Muscle layer of colon (tissue), 2 donors: ENCODE data around the gene MMP8.

ENCODE experiments used
- H3K27ac ChIP-seq: one replicate; pipeline ENCODE4 v1.7.0; 2013; ENCODE audit warnings: low read depth, mild to moderate bottlenecking, low read length, moderate library complexity
- H3K27me3 ChIP-seq, 2 donors: one replicate each; pipeline ENCODE4 v1.7.0; 2013; ENCODE audit warnings: low read length in 2 of 2, mild to moderate bottlenecking in 2 of 2; ENCODE audit not compliant: insufficient read depth in 2 of 2, control insufficient read depth in 1 of 2
- H3K36me3 ChIP-seq: one replicate; pipeline ENCODE4 v1.7.0; 2013; ENCODE audit warnings: mild to moderate bottlenecking, low read length; ENCODE audit not compliant: insufficient read depth
- H3K4me1 ChIP-seq: one replicate; pipeline ENCODE4 v1.7.0; 2013; ENCODE audit warnings: mild to moderate bottlenecking, low read length; ENCODE audit not compliant: insufficient read depth
- H3K4me3 ChIP-seq, 2 donors: one replicate each; pipeline ENCODE4 v1.7.0; 2013; ENCODE audit warnings: low read length in 2 of 2, low read depth in 1 of 2, mild to moderate bottlenecking in 1 of 2, moderate library complexity in 1 of 2
- H3K9ac ChIP-seq: one replicate; pipeline ENCODE4 v1.7.0; 2013; ENCODE audit warnings: low read length
- H3K9me3 ChIP-seq: one replicate; pipeline ENCODE4 v1.7.0; 2013; ENCODE audit warnings: mild to moderate bottlenecking, low read length
- donor health status: abdominal sarcoma.
- donor health status: Adenocarcinoma of cecum.

The MMP8 gene, protein sequence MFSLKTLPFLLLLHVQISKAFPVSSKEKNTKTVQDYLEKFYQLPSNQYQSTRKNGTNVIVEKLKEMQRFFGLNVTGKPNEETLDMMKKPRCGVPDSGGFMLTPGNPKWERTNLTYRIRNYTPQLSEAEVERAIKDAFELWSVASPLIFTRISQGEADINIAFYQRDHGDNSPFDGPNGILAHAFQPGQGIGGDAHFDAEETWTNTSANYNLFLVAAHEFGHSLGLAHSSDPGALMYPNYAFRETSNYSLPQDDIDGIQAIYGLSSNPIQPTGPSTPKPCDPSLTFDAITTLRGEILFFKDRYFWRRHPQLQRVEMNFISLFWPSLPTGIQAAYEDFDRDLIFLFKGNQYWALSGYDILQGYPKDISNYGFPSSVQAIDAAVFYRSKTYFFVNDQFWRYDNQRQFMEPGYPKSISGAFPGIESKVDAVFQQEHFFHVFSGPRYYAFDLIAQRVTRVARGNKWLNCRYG

DNA sequence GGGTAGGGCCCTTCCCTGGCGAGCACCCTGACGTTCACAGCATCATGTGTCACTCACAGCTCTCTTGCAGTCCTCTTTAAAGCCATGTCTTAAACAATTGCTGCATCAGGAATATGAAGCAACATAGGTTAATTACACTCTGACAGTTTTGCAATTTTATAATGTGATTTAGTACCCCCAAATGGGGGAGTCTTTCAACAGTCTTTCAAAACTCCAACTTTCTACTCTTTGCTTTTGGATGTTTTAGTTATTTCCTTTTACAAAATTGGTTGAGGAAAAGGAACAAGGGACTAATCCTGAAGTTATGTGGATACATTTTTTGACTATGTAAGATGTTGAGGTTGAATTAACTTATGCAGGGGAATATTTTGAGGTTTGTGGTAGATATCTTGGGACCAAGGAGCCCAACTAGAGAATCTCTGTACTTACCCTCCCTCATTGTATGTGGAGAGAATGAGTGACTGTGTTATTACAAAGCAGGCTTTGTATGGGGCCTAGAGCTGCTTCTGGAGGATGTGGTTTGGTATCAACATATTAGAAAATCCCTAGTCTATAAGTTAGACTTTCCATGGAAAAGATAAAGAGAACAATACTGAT lies at the start of gene MMP8:
Gene MMP8, minus strand, starts transcription at position 51 of the 597 bp plus-strand sequence. CDS start 99 bp downstream, outside the sequence.
- no peaks in the 10 kb centered on the region for H3K27me3 ChIP-seq
- H3K9ac ChIP-seq: no peak within 1 kb of the TSS
- H3K4me1 ChIP-seq: no peaks in the 10 kb centered on the region
- H3K27ac ChIP-seq: no peak within 1 kb of the TSS
- no peaks in the 10 kb centered on the region for H3K36me3 ChIP-seq
- H3K9me3 ChIP-seq: no peaks in the 10 kb centered on the region
- no peak within 1 kb of the TSS for H3K4me3 ChIP-seq

DNA sequence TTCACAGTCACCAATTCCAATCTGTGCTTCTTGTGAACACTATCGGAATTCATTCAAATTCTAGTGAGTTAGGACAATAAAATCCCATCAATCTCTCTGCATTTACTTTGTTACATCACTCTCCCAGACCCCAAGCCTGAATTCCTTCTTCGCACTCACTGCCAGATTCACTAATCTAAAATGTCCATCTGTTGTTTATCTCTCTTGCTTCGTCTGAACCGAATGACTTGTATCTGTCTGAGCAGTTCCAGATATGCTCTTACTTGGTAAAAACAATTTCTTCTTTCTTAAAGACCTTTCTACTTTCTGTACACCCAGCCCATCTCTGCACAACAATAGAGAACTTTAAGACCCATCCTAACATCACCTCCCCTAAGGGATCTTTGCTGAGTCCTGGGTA lies 48.6 kb upstream of the MMP8 start:
- no peaks in the 10 kb centered on the region for H3K36me3 ChIP-seq
- no peaks in the 10 kb centered on the region for H3K4me1 ChIP-seq
- H3K27me3 ChIP-seq: no peaks in the 10 kb centered on the region
- no peak overlapping the region for H3K9ac ChIP-seq
- no peak overlapping the region for H3K27ac ChIP-seq
- H3K4me3 ChIP-seq: no peak overlapping the region
- H3K9me3 ChIP-seq: no peaks in the 10 kb centered on the region

DNA sequence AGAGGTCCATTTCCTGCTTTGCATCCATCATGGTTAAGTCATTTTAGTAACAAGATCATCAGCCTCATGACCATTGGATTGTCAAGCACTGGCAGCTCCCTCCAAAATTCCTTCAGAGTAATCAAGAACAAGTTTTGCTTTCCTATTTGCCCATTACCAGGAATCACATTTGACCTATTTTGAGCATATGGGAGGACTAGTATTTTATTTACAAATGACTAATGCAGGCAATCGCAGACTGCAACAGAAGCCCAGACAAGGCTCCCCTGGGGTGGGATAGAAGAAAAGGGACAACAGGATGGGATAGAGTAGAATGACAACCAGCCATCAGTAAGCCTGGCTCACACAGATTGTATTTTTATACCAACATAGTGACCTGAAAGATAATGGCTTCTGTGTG lies 46.6 kb upstream of the MMP8 start:
- no peak overlapping the region for H3K27ac ChIP-seq
- no peaks in the 10 kb centered on the region for H3K9me3 ChIP-seq
- H3K9ac ChIP-seq: no peak overlapping the region
- no peaks in the 10 kb centered on the region for H3K36me3 ChIP-seq
- no peaks in the 10 kb centered on the region for H3K27me3 ChIP-seq
- no peaks in the 10 kb centered on the region for H3K4me1 ChIP-seq
- H3K4me3 ChIP-seq: no peak overlapping the region

DNA sequence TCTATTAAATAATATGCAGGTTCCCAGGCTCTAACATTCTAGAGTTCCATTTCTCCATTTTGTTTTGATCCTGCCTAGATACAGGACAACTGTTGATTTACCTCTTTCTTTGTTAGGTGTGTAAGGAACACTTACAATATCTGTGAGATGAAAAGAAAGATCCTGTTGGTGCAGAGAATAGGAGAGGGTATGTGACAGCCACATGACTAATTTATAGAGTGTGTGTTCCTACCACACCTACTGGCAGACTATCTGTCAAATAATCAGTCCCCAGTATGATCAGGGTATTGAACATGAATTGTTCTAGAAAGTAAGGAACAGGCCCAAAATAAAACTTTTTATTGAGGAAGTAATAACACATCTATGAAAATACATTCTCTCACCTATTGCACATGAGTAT lies 45.4 kb upstream of the MMP8 start:
- Histone ChIP-seq H3K36me3 (no peaks in the 10 kb centered on the region), H3K4me3 (no peak overlapping the region), H3K4me1 (no peaks in the 10 kb centered on the region), H3K9me3 (no peaks in the 10 kb centered on the region), H3K9ac (no peak overlapping the region), H3K27me3 (no peaks in the 10 kb centered on the region), H3K27ac (no peak overlapping the region)

DNA sequence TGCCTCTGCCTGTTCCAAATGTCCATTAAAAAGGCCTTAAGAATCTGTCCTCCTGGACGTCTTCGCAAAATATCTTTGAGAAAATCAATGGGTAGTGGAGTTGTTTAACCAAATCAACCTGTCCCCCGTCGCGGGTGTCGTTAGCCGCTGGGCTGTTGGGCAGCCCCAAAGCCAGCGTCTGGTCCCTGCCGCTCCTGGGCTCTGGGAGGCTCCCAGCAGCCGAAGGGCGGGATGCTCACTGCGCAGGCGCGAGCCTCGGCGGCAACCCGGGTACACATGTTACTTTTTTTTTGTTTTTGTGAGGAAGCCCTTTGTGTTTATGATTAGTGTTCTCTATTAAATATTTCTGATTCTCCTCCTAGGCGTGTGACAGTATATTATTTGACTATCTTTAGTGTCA lies 43.0 kb upstream of the MMP8 start:
- H3K36me3 ChIP-seq: no peaks in the 10 kb centered on the region

DNA sequence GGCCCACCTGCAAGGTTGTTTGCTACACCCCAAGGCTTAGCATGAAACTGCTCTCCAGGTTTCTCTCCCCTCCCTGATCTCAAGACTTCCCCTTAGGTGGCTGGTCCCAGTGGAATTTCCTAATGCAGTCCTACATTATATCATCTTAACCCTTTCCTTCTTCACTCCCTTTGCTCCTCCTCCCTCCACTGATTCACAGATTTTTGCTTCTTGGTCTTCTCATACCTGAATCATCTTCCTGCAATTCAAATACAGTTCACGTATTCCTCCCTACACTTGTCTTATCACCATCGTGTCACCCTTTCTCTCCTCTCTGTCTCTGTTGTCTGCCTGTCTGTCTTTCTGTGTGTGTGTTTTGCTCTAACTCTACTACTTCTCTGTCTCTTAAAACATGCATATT lies 38.7 kb upstream of the MMP8 start:
- Histone ChIP-seq H3K4me1 (no peaks in the 10 kb centered on the region), H3K27me3 (no peaks in the 10 kb centered on the region), H3K4me3 (no peak overlapping the region), H3K9ac (no peak overlapping the region), H3K9me3 (no peaks in the 10 kb centered on the region), H3K36me3 (no peaks in the 10 kb centered on the region), H3K27ac (no peak overlapping the region)

More for the DNA sequence above, 43.0 kb upstream of the MMP8 start:
- Histone ChIP-seq H3K4me1 (no peaks in the 10 kb centered on the region), H3K4me3 (no peak overlapping the region), H3K9me3 (no peaks in the 10 kb centered on the region), H3K27ac (no peak overlapping the region), H3K9ac (no peak overlapping the region), H3K27me3 (no peaks in the 10 kb centered on the region)

DNA sequence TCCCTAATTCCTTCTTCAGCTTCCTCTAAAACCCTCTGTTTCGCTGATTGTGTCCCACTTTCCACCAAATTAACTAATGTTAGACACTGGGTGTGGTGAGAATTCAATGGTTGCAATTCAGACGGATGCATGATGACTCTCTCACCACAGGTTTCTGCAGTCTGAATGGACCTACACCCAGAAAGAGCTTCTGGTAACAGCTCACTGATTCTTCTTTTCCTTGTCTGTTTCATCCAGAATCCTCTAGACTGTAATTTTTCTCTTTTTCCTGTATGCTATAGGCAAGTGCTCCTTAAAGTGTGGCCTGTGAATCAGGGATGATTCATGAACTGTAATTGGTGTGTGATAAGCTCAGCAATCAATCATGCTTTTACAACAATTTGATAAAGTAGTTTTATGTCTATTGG lies 37.6 kb upstream of the MMP8 start:
- no peaks in the 10 kb centered on the region for H3K36me3 ChIP-seq
- no peak overlapping the region for H3K27ac ChIP-seq
- no peaks in the 10 kb centered on the region for H3K27me3 ChIP-seq
- H3K4me3 ChIP-seq: no peak overlapping the region
- H3K9me3 ChIP-seq: no peaks in the 10 kb centered on the region
- no peaks in the 10 kb centered on the region for H3K4me1 ChIP-seq
- H3K9ac ChIP-seq: no peak overlapping the region

DNA sequence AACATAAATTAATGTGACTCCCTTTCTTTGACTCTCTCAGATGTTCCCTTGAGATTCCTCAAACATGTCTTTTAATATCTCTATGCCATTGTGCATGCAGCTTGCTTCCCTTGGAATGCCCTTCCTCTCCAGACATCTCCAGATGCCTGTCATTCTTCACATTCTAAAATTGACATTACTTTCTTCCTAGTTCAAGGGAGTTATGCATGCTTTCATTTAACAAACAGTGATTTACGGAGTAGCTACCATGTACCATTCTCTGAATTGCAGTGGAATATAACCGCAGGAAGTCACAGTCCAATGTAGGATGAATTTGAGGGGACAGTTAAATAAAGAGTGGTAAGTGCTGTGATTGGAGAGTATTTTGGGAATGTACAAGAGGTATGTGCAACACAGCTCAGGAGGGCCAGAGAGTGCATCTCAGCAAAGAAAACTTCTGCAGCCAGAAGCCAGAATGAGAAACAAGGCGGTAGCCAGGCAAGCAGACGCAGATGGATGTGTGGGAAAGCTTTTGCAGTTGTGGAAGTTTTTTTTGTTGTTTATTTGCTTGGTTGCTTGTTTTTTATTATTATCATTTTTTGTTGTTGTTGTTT lies 37.0 kb upstream of the MMP8 start:
- H3K9ac ChIP-seq: no peak overlapping the region
- no peaks in the 10 kb centered on the region for H3K9me3 ChIP-seq
- H3K36me3 ChIP-seq: no peaks in the 10 kb centered on the region
- no peaks in the 10 kb centered on the region for H3K4me1 ChIP-seq
- no peak overlapping the region for H3K27ac ChIP-seq
- no peak overlapping the region for H3K4me3 ChIP-seq
- H3K27me3 ChIP-seq: no peaks in the 10 kb centered on the region

DNA sequence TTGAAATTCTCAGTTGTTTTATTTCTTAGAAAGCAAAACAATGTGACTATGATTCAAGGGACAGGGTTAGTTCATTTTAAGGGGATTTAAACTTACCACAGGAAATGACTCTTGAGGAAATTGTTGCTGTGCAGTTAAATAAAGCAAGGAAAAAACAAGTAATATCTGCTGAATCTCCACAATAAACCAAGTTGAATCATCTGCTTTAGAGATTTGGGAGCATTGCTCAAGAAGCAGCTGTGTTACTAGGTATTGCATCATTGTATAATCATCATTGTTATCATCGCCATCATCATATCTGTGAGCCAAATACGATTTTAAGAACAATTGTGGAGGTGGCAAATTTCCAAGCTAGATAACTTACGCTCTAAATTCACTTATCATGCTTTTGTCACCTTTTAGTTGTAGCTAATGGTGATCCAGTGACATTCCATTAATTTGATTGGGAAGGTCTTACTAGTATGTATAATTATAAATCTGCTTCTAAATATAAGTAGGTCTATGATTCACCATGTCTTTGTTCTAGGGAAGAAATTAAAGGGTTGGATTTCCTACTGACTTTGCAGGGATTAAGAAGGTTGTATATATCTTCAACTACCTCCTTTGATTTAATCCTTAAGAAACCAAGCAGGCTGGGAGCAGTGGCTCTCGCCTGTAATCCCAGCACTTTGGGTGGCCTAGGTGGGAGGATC lies 35.7 kb upstream of the MMP8 start:
- H3K4me1 ChIP-seq: no peaks in the 10 kb centered on the region
- H3K27ac ChIP-seq: no peak overlapping the region
- H3K27me3 ChIP-seq: no peaks in the 10 kb centered on the region
- H3K4me3 ChIP-seq: no peak overlapping the region
- no peaks in the 10 kb centered on the region for H3K9me3 ChIP-seq
- no peak overlapping the region for H3K9ac ChIP-seq
- H3K36me3 ChIP-seq: no peaks in the 10 kb centered on the region

DNA sequence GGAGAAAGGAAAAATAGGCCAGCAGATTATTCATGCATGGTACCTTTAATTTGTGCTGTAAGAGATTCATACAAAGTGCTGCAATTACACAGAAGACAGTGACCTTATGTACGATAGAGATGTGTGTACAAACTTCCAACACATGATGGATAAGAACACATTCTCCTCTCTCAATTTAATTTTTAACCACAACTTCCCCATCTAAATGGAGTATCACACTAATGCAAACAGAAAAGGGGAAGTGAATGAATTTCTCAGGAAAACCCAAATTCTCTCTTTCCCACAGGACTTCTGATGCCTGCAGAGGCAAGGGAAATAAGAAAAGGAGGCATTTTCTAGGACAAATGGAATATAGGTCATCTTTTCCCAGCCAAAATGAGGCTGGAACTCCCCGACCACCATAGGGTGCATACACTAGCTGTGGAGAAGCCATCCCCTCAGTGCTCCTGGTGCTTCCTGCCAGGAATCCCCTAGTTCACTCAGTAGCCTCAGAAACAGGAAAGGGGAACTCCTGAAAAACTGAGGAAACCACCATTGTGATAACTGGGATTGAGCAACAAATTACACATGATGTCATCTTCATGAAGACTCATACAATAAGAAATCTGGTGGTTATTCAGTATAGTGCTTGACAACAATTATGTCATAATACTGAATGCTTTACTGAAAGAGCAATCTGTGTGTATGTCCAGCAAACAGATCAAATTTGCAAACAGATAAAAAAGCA lies 33.2 kb upstream of the MMP8 start:
- Histone ChIP-seq H3K4me1 (no peaks in the 10 kb centered on the region), H3K27me3 (no peaks in the 10 kb centered on the region), H3K27ac (no peak overlapping the region), H3K9me3 (no peaks in the 10 kb centered on the region), H3K36me3 (no peaks in the 10 kb centered on the region), H3K9ac (no peak overlapping the region), H3K4me3 (no peak overlapping the region)

DNA sequence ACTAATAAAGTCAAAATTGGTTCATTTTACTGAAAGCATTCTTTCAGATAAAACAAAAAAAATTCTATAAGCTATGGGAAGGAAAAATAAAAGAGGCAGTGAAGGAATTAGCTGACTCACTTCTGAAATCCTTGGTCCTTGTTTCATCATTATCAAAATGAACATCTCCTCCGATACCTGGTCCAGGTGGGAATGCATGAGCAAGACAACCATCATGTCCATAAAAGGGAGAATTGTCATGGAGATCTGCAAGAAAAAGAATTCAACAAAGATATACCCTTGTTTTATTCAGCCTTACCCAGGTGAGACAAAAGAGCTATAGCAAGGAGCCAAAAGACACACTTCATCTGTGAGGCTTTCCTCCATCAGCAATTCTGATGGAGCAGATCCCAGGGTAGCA lies 28.5 kb upstream of the MMP8 start:
- H3K36me3 ChIP-seq: no peaks in the 10 kb centered on the region
- no peaks in the 10 kb centered on the region for H3K4me1 ChIP-seq
- no peak overlapping the region for H3K27ac ChIP-seq
- H3K9ac ChIP-seq: no peak overlapping the region
- no peaks in the 10 kb centered on the region for H3K27me3 ChIP-seq
- no peaks in the 10 kb centered on the region for H3K9me3 ChIP-seq
- H3K4me3 ChIP-seq: no peak overlapping the region
